ENCODE results near the gene GPR89B. TPM values are rescaled to one million over a fixed set of nuclear protein-coding genes. Genes with fewer than 3 reads are reported as not detected.
"Not testable (repeated sequence)": the region's sequence is repeated elsewhere in the genome, so short reads cannot be mapped to it uniquely, and the experiment has no call there.

Gene GPR89B
- polyA plus RNA-seq, 2 donors: 7.6 to 9.7 TPM

- H3K27me3 ChIP-seq (ENCODE audit: control insufficient read depth in 1 of 2, insufficient read depth in 2 of 2, low read length in 2 of 2); H3K4me3 ChIP-seq (ENCODE audit: low read depth in 1 of 2, low read length in 2 of 2); H3K4me1 ChIP-seq (ENCODE audit: control insufficient read depth in 2 of 2, insufficient read depth in 2 of 2, low read length in 1 of 2); H3K9me3 ChIP-seq (ENCODE audit: control insufficient read depth in 2 of 2, insufficient read depth in 1 of 2, low read depth in 1 of 2, low read length in 1 of 2); H3K36me3 ChIP-seq (ENCODE audit: control insufficient read depth in 2 of 2, insufficient read depth in 2 of 2, low read length in 1 of 2); H3K27ac ChIP-seq (ENCODE audit: low read depth in 2 of 2, low read length in 1 of 2): not testable (repeated sequence)
- WGBS, 2 donors: 88 to 97% methylated on average over 3 to 4 of the region's 6 CpGs
These were observed 50.9 kb downstream of the GPR89B start for GRCh38 chr1:147978896-147979651.

GRCh38 chr1:147985374-147985773 lies 57.2 kb downstream of the GPR89B start:
- H3K9me3 ChIP-seq (ENCODE audit: control insufficient read depth in 2 of 2, insufficient read depth in 1 of 2, low read depth in 1 of 2, low read length in 1 of 2); H3K4me1 ChIP-seq (ENCODE audit: control insufficient read depth in 2 of 2, insufficient read depth in 2 of 2, low read length in 1 of 2); H3K27me3 ChIP-seq (ENCODE audit: control insufficient read depth in 1 of 2, insufficient read depth in 2 of 2, low read length in 2 of 2); H3K27ac ChIP-seq (ENCODE audit: low read depth in 2 of 2, low read length in 1 of 2); H3K36me3 ChIP-seq (ENCODE audit: control insufficient read depth in 2 of 2, insufficient read depth in 2 of 2, low read length in 1 of 2); H3K4me3 ChIP-seq (ENCODE audit: low read depth in 1 of 2, low read length in 2 of 2): not testable (repeated sequence)
- whole genome bisulfite sequencing, 2 donors: 35 to 45% methylated on average over 2 of the region's 2 CpGs

GRCh38 chr1:147987893-147988292 lies 59.7 kb downstream of the GPR89B start:
- not testable (repeated sequence) for H3K27me3 ChIP-seq (ENCODE audit: control insufficient read depth in 1 of 2, insufficient read depth in 2 of 2, low read length in 2 of 2); H3K36me3 ChIP-seq (ENCODE audit: control insufficient read depth in 2 of 2, insufficient read depth in 2 of 2, low read length in 1 of 2); H3K4me1 ChIP-seq (ENCODE audit: control insufficient read depth in 2 of 2, insufficient read depth in 2 of 2, low read length in 1 of 2); H3K9me3 ChIP-seq (ENCODE audit: control insufficient read depth in 2 of 2, insufficient read depth in 1 of 2, low read depth in 1 of 2, low read length in 1 of 2); H3K4me3 ChIP-seq (ENCODE audit: low read depth in 1 of 2, low read length in 2 of 2); H3K27ac ChIP-seq (ENCODE audit: low read depth in 2 of 2, low read length in 1 of 2)
- WGBS, 2 donors: 55 to 59% methylated on average over 2 to 3 of the region's 3 CpGs

- not testable (repeated sequence) for H3K4me3 ChIP-seq (ENCODE audit: low read depth in 1 of 2, low read length in 2 of 2); H3K27ac ChIP-seq (ENCODE audit: low read depth in 2 of 2, low read length in 1 of 2); H3K4me1 ChIP-seq (ENCODE audit: control insufficient read depth in 2 of 2, insufficient read depth in 2 of 2, low read length in 1 of 2); H3K9me3 ChIP-seq (ENCODE audit: control insufficient read depth in 2 of 2, insufficient read depth in 1 of 2, low read depth in 1 of 2, low read length in 1 of 2); H3K27me3 ChIP-seq (ENCODE audit: control insufficient read depth in 1 of 2, insufficient read depth in 2 of 2, low read length in 2 of 2); H3K36me3 ChIP-seq (ENCODE audit: control insufficient read depth in 2 of 2, insufficient read depth in 2 of 2, low read length in 1 of 2)
- 89 to 97% methylated on average over 3 to 4 of the region's 4 CpGs for WGBS, 2 donors
These were observed 64.7 kb downstream of the GPR89B start for GRCh38 chr1:147992916-147993315.

GRCh38 chr1:147993400-147993799 lies 65.2 kb downstream of the GPR89B start:
- not testable (repeated sequence) for H3K27me3 ChIP-seq (ENCODE audit: control insufficient read depth in 1 of 2, insufficient read depth in 2 of 2, low read length in 2 of 2); H3K27ac ChIP-seq (ENCODE audit: low read depth in 2 of 2, low read length in 1 of 2); H3K4me1 ChIP-seq (ENCODE audit: control insufficient read depth in 2 of 2, insufficient read depth in 2 of 2, low read length in 1 of 2); H3K4me3 ChIP-seq (ENCODE audit: low read depth in 1 of 2, low read length in 2 of 2); H3K9me3 ChIP-seq (ENCODE audit: control insufficient read depth in 2 of 2, insufficient read depth in 1 of 2, low read depth in 1 of 2, low read length in 1 of 2); H3K36me3 ChIP-seq (ENCODE audit: control insufficient read depth in 2 of 2, insufficient read depth in 2 of 2, low read length in 1 of 2)
- WGBS, 2 donors: 84 to 85% methylated on average over 4 of the region's 4 CpGs

GRCh38 chr1:147993825-147994615 lies 65.8 kb downstream of the GPR89B start:
- WGBS, 2 donors: 93 to 99% methylated on average over 2 of the region's 4 CpGs
- not testable (repeated sequence) for H3K27ac ChIP-seq (ENCODE audit: low read depth in 2 of 2, low read length in 1 of 2); H3K4me3 ChIP-seq (ENCODE audit: low read depth in 1 of 2, low read length in 2 of 2); H3K36me3 ChIP-seq (ENCODE audit: control insufficient read depth in 2 of 2, insufficient read depth in 2 of 2, low read length in 1 of 2); H3K27me3 ChIP-seq (ENCODE audit: control insufficient read depth in 1 of 2, insufficient read depth in 2 of 2, low read length in 2 of 2); H3K4me1 ChIP-seq (ENCODE audit: control insufficient read depth in 2 of 2, insufficient read depth in 2 of 2, low read length in 1 of 2); H3K9me3 ChIP-seq (ENCODE audit: control insufficient read depth in 2 of 2, insufficient read depth in 1 of 2, low read depth in 1 of 2, low read length in 1 of 2)

- H3K36me3 ChIP-seq (ENCODE audit: control insufficient read depth in 2 of 2, insufficient read depth in 2 of 2, low read length in 1 of 2); H3K4me3 ChIP-seq (ENCODE audit: low read depth in 1 of 2, low read length in 2 of 2); H3K27ac ChIP-seq (ENCODE audit: low read depth in 2 of 2, low read length in 1 of 2); H3K4me1 ChIP-seq (ENCODE audit: control insufficient read depth in 2 of 2, insufficient read depth in 2 of 2, low read length in 1 of 2); H3K9me3 ChIP-seq (ENCODE audit: control insufficient read depth in 2 of 2, insufficient read depth in 1 of 2, low read depth in 1 of 2, low read length in 1 of 2); H3K27me3 ChIP-seq (ENCODE audit: control insufficient read depth in 1 of 2, insufficient read depth in 2 of 2, low read length in 2 of 2): not testable (repeated sequence)
- 94 to 100% methylated on average over 1 of the region's 2 CpGs for WGBS, 2 donors
These were observed 67.9 kb downstream of the GPR89B start for GRCh38 chr1:147996088-147996487.

- not testable (repeated sequence) for H3K27ac ChIP-seq (ENCODE audit: low read depth in 2 of 2, low read length in 1 of 2); H3K9me3 ChIP-seq (ENCODE audit: control insufficient read depth in 2 of 2, insufficient read depth in 1 of 2, low read depth in 1 of 2, low read length in 1 of 2); H3K4me3 ChIP-seq (ENCODE audit: low read depth in 1 of 2, low read length in 2 of 2); H3K4me1 ChIP-seq (ENCODE audit: control insufficient read depth in 2 of 2, insufficient read depth in 2 of 2, low read length in 1 of 2); H3K27me3 ChIP-seq (ENCODE audit: control insufficient read depth in 1 of 2, insufficient read depth in 2 of 2, low read length in 2 of 2); H3K36me3 ChIP-seq (ENCODE audit: control insufficient read depth in 2 of 2, insufficient read depth in 2 of 2, low read length in 1 of 2)
- 43 to 79% methylated on average over 3 of the region's 4 CpGs for WGBS, 2 donors
These were observed 79.5 kb downstream of the GPR89B start for GRCh38 chr1:148007724-148008123.

- Histone ChIP-seq H3K9me3 (ENCODE audit: control insufficient read depth in 2 of 2, insufficient read depth in 1 of 2, low read depth in 1 of 2, low read length in 1 of 2) (no peaks in the 10 kb centered on the region), H3K4me3 (ENCODE audit: low read depth in 1 of 2, low read length in 2 of 2) (no peak overlapping the region)
- 69 to 80% methylated on average over 1 of the region's 1 CpG for WGBS, 2 donors
These were observed 82.3 kb downstream of the GPR89B start for GRCh38 chr1:148010527-148010926.

More at GRCh38 chr1:148010527-148010926, 82.3 kb downstream of the GPR89B start:
- Histone ChIP-seq H3K4me1 (ENCODE audit: control insufficient read depth in 2 of 2, insufficient read depth in 2 of 2, low read length in 1 of 2) (peaks cover 0 to 3% of the 10 kb centered on the region in 2 donors), H3K36me3 (ENCODE audit: control insufficient read depth in 2 of 2, insufficient read depth in 2 of 2, low read length in 1 of 2) (no peaks in the 10 kb centered on the region), H3K27me3 (ENCODE audit: control insufficient read depth in 1 of 2, insufficient read depth in 2 of 2, low read length in 2 of 2) (no peaks in the 10 kb centered on the region), H3K27ac (ENCODE audit: low read depth in 2 of 2, low read length in 1 of 2) (no peak overlapping the region)

Measured in esophagus (tissue), 2 donors.